ENCODE measurements around the gene RBMS1. TPM values are rescaled to one million over a fixed set of nuclear protein-coding genes. Genes with fewer than 3 reads are reported as not detected.

RBMS1 gene
- total RNA-seq, 2 donors from 2014 or later = 18.8 to 22.8 TPM

GRCh38 chr2:160472839-160473251, 20.8 kb downstream of the RBMS1 start:
- 49% methylated on average over 4 of the region's 4 CpGs for WGBS
- no peaks in the 10 kb centered on the region for H3K9me3 ChIP-seq
- DNase-seq (ENCODE audit: low spot score) = no peak
- TF ChIP-seq POLR2AphosphoS5 (IDR thresholded peaks at IDR 0.05) = no peak
- TF ChIP-seq POLR2A (IDR thresholded peaks at IDR 0.05) = no peak
- no peak for TF ChIP-seq CTCF (IDR thresholded peaks at IDR 0.05)
- no peaks in the 10 kb centered on the region for H3K4me1 ChIP-seq (replicated peaks)
- H3K27ac ChIP-seq = no peak overlapping the region
- H3K36me3 ChIP-seq = no peaks in the 10 kb centered on the region
- intact Hi-C loops (cut with DNase I) = no loop called here
- no peaks in the 10 kb centered on the region for H3K27me3 ChIP-seq (replicated peaks; ENCODE audit: insufficient read depth)
- no peak overlapping the region for H3K4me3 ChIP-seq

- TF ChIP-seq CTCF (IDR thresholded peaks at IDR 0.05) = no peak
- TF ChIP-seq POLR2A (IDR thresholded peaks at IDR 0.05) = no peak
- TF ChIP-seq POLR2AphosphoS5 (IDR thresholded peaks at IDR 0.05) = no peak
- H3K36me3 ChIP-seq = no peaks in the 10 kb centered on the region
- no peak overlapping the region for H3K4me3 ChIP-seq
- no peak for DNase-seq (ENCODE audit: low spot score)
- no peaks in the 10 kb centered on the region for H3K9me3 ChIP-seq
- intact Hi-C loops (cut with DNase I) = no loop called here
- no peak overlapping the region for H3K27ac ChIP-seq
- no peaks in the 10 kb centered on the region for H3K4me1 ChIP-seq (replicated peaks)
- 71% methylated on average over 3 of the region's 3 CpGs for WGBS
- H3K27me3 ChIP-seq (replicated peaks; ENCODE audit: insufficient read depth) = no peaks in the 10 kb centered on the region
Observed at GRCh38 chr2:160471950-160472349, 21.7 kb downstream of the RBMS1 start.

- Histone ChIP-seq H3K9me3 (no peaks in the 10 kb centered on the region), H3K27ac (no peak overlapping the region), H3K27me3 (replicated peaks; ENCODE audit: insufficient read depth) (no peaks in the 10 kb centered on the region), H3K4me1 (replicated peaks) (no peaks in the 10 kb centered on the region), H3K4me3 (no peak overlapping the region), H3K36me3 (no peaks in the 10 kb centered on the region)
- TF ChIP-seq POLR2AphosphoS5 (IDR thresholded peaks at IDR 0.05) (no peak), CTCF (IDR thresholded peaks at IDR 0.05) (no peak), POLR2A (IDR thresholded peaks at IDR 0.05) (no peak)
- 33% methylated on average over 5 of the region's 5 CpGs for WGBS
- DNase-seq (ENCODE audit: low spot score) = no peak
- intact Hi-C loops (cut with DNase I) = no loop called here
Observed at GRCh38 chr2:160469621-160470204, 23.9 kb downstream of the RBMS1 start.

DNA sequence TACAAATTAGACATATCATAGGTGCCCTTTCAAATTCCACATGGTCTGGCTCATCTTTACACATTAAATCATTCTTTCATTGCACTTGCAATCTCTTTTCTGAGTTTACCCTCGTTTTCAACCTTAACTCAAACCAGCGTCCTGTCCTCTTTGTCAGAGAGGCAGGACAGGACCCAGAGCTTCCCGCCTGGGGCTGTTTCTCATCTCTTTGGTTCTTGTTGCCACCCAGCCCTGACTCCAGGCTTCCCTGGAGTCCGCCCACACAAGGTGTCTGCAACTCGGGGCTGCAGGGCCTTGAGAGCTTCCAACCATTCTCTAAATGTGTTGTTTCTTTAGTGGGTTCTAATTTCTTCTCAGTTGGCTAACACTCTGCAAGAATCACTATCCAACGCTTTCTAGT, 24.4 kb downstream of the RBMS1 start:
- no peak for DNase-seq (ENCODE audit: low spot score)
- intact Hi-C loops (cut with DNase I) = no loop called here
- Histone ChIP-seq H3K9me3 (no peaks in the 10 kb centered on the region), H3K4me1 (replicated peaks) (no peaks in the 10 kb centered on the region), H3K27me3 (replicated peaks; ENCODE audit: insufficient read depth) (no peaks in the 10 kb centered on the region), H3K27ac (no peak overlapping the region), H3K36me3 (no peaks in the 10 kb centered on the region), H3K4me3 (no peak overlapping the region)
- WGBS = 79% methylated on average over 6 of the region's 6 CpGs
- TF ChIP-seq CTCF (IDR thresholded peaks at IDR 0.05) (no peak), POLR2AphosphoS5 (IDR thresholded peaks at IDR 0.05) (no peak), POLR2A (IDR thresholded peaks at IDR 0.05) (no peak)

DNA sequence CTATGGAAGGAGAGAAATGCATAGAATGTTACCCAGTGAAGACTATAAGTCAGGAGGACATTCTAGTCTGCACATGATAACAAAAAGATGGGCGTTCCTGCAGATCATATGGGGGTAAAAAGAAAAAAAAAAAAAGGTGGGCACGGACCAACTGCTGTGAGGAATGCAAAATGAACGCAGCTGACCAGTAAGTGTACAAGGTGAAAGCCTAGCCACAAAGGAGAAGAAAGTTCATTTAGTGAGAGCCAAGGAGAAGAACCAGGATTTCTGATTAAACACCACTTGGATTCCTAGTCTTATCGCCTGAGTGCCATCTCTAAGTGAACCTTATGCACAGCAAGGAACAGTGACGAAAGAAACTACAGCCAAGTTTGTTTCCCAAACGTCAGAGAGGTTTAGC, 26.5 kb downstream of the RBMS1 start:
- WGBS = 88% methylated on average over 6 of the region's 6 CpGs
- intact Hi-C loops (cut with DNase I) = no loop called here
- no peak overlapping the region for H3K27ac ChIP-seq
- DNase-seq (ENCODE audit: low spot score) = no peak
- H3K9me3 ChIP-seq = no peaks in the 10 kb centered on the region
- no peaks in the 10 kb centered on the region for H3K36me3 ChIP-seq
- no peaks in the 10 kb centered on the region for H3K4me1 ChIP-seq (replicated peaks)
- H3K27me3 ChIP-seq (replicated peaks; ENCODE audit: insufficient read depth) = no peaks in the 10 kb centered on the region
- no peak overlapping the region for H3K4me3 ChIP-seq
- TF ChIP-seq POLR2AphosphoS5 (IDR thresholded peaks at IDR 0.05) (no peak), POLR2A (IDR thresholded peaks at IDR 0.05) (no peak), CTCF (IDR thresholded peaks at IDR 0.05) (no peak)
